A673 (cell line): ENCODE data around the gene FKBP2. TPM values are rescaled to one million over a fixed set of nuclear protein-coding genes. Genes with fewer than 3 reads are reported as not detected.

Source experiments
- BruUV-seq: library from RNA; stranded (reverse); fragments of 400-500 nt; replicated peaks from 2 replicates; lab custom pipeline; 2021; lab: Mats Ljungman, UMichigan
- CTCF ChIA-PET: fragments of 300-600 bp; sonication (Branson Sonifier 250); formaldehyde crosslinking; loops from one replicate; lab custom pipeline; 2022; ENCODE audit warnings: antibody characterized with exemption; lab: Charles Lee
- POLR2A ChIA-PET: fragments of 300-600 bp; sonication (Branson Sonifier 250); formaldehyde crosslinking; loops from one replicate; lab custom pipeline; 2022; ENCODE audit warnings: antibody characterized with exemption; ENCODE audit not compliant: low non-redundant PET; lab: Charles Lee
- DNase-seq: peaks from one replicate; pipeline ENCODE4 v3.0.0-alpha.2; 2015; ENCODE audit warnings: low spot score
- H3K27ac ChIP-seq: fragments of 200-600 bp; sonication (generic); 2 replicates; pipeline ENCODE4 v1.5.1; 2016; ENCODE audit warnings: mixed run types, low read depth, mild to moderate bottlenecking, mixed read lengths, antibody characterized with exemption, low read length; ENCODE audit not compliant: poor library complexity, severe bottlenecking
- H3K27me3 ChIP-seq: fragments of 200-600 bp; sonication (generic); replicated peaks from 2 replicates; pipeline ENCODE4 v1.6.1; 2017; ENCODE audit warnings: mixed run types, low read depth, mild to moderate bottlenecking, mixed read lengths, antibody characterized with exemption, low read length; ENCODE audit not compliant: insufficient read depth, poor library complexity
- H3K36me3 ChIP-seq: fragments of 200-600 bp; sonication (generic); 2 replicates; pipeline ENCODE4 v1.6.1; 2016; ENCODE audit warnings: mixed run types, mild to moderate bottlenecking, mixed read lengths, antibody characterized with exemption, low read length; ENCODE audit not compliant: insufficient read depth, poor library complexity, severe bottlenecking
- H3K4me1 ChIP-seq: fragments of 200-600 bp; sonication (generic); 2 replicates; pipeline ENCODE4 v1.6.1; 2017; ENCODE audit warnings: mixed run types, mild to moderate bottlenecking, mixed read lengths, antibody characterized with exemption, low read length; ENCODE audit not compliant: insufficient read depth, poor library complexity, severe bottlenecking
- H3K4me3 ChIP-seq: fragments of 200-600 bp; sonication (generic); 2 replicates; pipeline ENCODE4 v1.5.1; 2016; ENCODE audit warnings: low read depth, mixed run types, mild to moderate bottlenecking, mixed read lengths, low read length; ENCODE audit not compliant: poor library complexity, severe bottlenecking
- H3K9me3 ChIP-seq: fragments of 200-600 bp; sonication (generic); 2 replicates; pipeline ENCODE4 v1.6.1; 2016; ENCODE audit warnings: mixed run types, low read depth, mild to moderate bottlenecking, mixed read lengths, antibody characterized with exemption, low read length; ENCODE audit not compliant: poor library complexity, severe bottlenecking
- CTCF ChIP-seq: fragments of 300-800, 200-600 bp; sonication (generic); conservative IDR thresholded peaks from 2 replicates; pipeline ENCODE4 v1.5.1; 2017; ENCODE audit warnings: low read depth, mild to moderate bottlenecking, antibody characterized with exemption, low read length, moderate library complexity, mixed read lengths
- EZH2 ChIP-seq: fragments of 200-600 bp; sonication (generic); IDR thresholded peaks from 2 replicates; pipeline ENCODE4 v1.6.1; 2017; ENCODE audit warnings: borderline replicate concordance, low read depth, mild to moderate bottlenecking, mixed read lengths, antibody characterized with exemption, low read length; ENCODE audit not compliant: poor library complexity, severe bottlenecking
- intact Hi-C: fragments of 100-400 bp; cut with micrococcal nuclease; formaldehyde crosslinking; loops from one replicate; pipeline ENCODE4 v1.10.0; 2022; ENCODE audit not compliant: unreplicated experiment
- total RNA-seq: library from RNA; stranded (reverse); gene quantifications from 2 replicates; pipeline ENCODE4 v1.2.3, GENCODE V29; 2021

FKBP2 gene
- total RNA-seq, 1 experiment from 2014 or later = 57.5 TPM

GRCh38 chr11:64206457-64207255 lies 34.2 kb upstream of the FKBP2 start, which contains the start of gene FERMT3:
Gene FERMT3, plus strand, starts transcription at chr11:64206721. Its CDS starts 644 bp downstream, at chr11:64207365.
- Histone ChIP-seq H3K4me3 (peak within 1 kb of the TSS; percentile 40), H3K27me3 (no peaks in the 10 kb centered on the region), H3K27ac (peak within 1 kb of the TSS; percentile 93), H3K4me1 (peaks cover 63% of the 10 kb centered on the region), H3K9me3 (no peaks in the 10 kb centered on the region), H3K36me3 (peaks cover 42% of the 10 kb centered on the region)
- ChIA-PET POLR2A (interaction anchor here (1.8 to 2.4 kb wide), 2 partner anchors 21 kb away, joined by 5 to 6 read pairs; partner anchors contain the start of gene STIP1), CTCF (interaction anchor here (0.5 to 4.6 kb wide), 8 partner anchors 19 to 243 kb away, joined by 3 to 33 read pairs (median 5); partner anchors contain the start of genes CATSPERZ, ESRRA, NUDT22 and TRPT1)
- intact Hi-C loops = loop anchor here (5.0 kb wide), 1 partner anchor 41 kb away; the partner anchor contains the start of gene PPP1R14B
- TF ChIP-seq CTCF (0 out of 2 replicates have a peak, but pooled peaks have one; percentile 23), EZH2 (no peak)
- peak; percentile 87 for DNase-seq
- TSS peak; percentile 77 for BruUV-seq

GRCh38 chr11:64207256-64208085 lies 33.4 kb upstream of the FKBP2 start:
- no TSS peak for BruUV-seq

More at GRCh38 chr11:64207256-64208085, 33.4 kb upstream of the FKBP2 start:
- intact Hi-C loops = loop anchor here (5.0 kb wide), 1 partner anchor 40 kb away; the partner anchor contains the start of gene PPP1R14B
- Histone ChIP-seq H3K9me3 (no peaks in the 10 kb centered on the region), H3K27me3 (no peaks in the 10 kb centered on the region), H3K36me3 (peaks cover 37% of the 10 kb centered on the region), H3K4me1 (peaks cover 63% of the 10 kb centered on the region), H3K4me3 (peak overlapping the region; percentile 40), H3K27ac (peak overlapping the region; percentile 93)
- peak; percentile 98 for DNase-seq
- ChIA-PET POLR2A (interaction anchor here (0.6 to 1.8 kb wide), 2 partner anchors 22 to 89 kb away, joined by 4 to 5 read pairs; partner anchors contain the start of gene STIP1), CTCF (interaction anchor here (0.5 to 4.6 kb wide), 8 partner anchors 20 to 242 kb away, joined by 3 to 33 read pairs (median 5); partner anchors contain the start of genes CATSPERZ, DNAJC4 and ESRRA)
- TF ChIP-seq CTCF = no peak
- no peak for TF ChIP-seq EZH2
